HG02759 (cell line): ENCODE results near the gene COL9A2.

ENCODE experiments used
- ATAC-seq: cut with Tn5 transposase; IDR thresholded peaks from one replicate; pipeline ENCODE4 v1.9.1; 2021; ENCODE audit warnings: mild to moderate bottlenecking, moderate library complexity; ENCODE audit not compliant: unreplicated experiment

Gene COL9A2

GRCh38 chr1:40318970-40319621 lies 2.0 kb upstream of the COL9A2 start:
- ATAC-seq, result no peak

- no peak for ATAC-seq
These were observed 1.4 kb upstream of the COL9A2 start for GRCh38 chr1:40318476-40318875.

- ATAC-seq, result no peak
These were observed 448 bp upstream of the COL9A2 start for GRCh38 chr1:40317394-40318074.

- no peak for ATAC-seq
These were observed 1.1 kb downstream of the COL9A2 start for GRCh38 chr1:40315795-40316594.

GRCh38 chr1:40315239-40315794 lies 1.8 kb downstream of the COL9A2 start:
- ATAC-seq, result peak; percentile 51

- no peak for ATAC-seq
These were observed 2.3 kb downstream of the COL9A2 start for GRCh38 chr1:40314721-40315238.

GRCh38 chr1:40313958-40314720 lies 2.9 kb downstream of the COL9A2 start:
- no peak for ATAC-seq

- ATAC-seq, result no peak
These were observed 3.6 kb downstream of the COL9A2 start for GRCh38 chr1:40313329-40313957.

- ATAC-seq, result no peak
These were observed 4.6 kb downstream of the COL9A2 start for GRCh38 chr1:40312238-40313205.

GRCh38 chr1:40311692-40312091 lies 5.4 kb downstream of the COL9A2 start:
- ATAC-seq, result no peak

GRCh38 chr1:40310983-40311642 lies 6.0 kb downstream of the COL9A2 start:
- ATAC-seq, result no peak

GRCh38 chr1:40310129-40310461 lies 7.0 kb downstream of the COL9A2 start:
- ATAC-seq, result no peak

- no peak for ATAC-seq
These were observed 7.5 kb downstream of the COL9A2 start for GRCh38 chr1:40309374-40310128.

GRCh38 chr1:40308036-40308727 lies 8.9 kb downstream of the COL9A2 start:
- no peak for ATAC-seq

- no peak for ATAC-seq
These were observed 9.9 kb downstream of the COL9A2 start for GRCh38 chr1:40307186-40307585.

- no peak for ATAC-seq
These were observed 10.8 kb downstream of the COL9A2 start for GRCh38 chr1:40306296-40306695.

- ATAC-seq, result no peak
These were observed 11.2 kb downstream of the COL9A2 start for GRCh38 chr1:40305871-40306270.
